Activated T-cell treated with anti-CD3 and anti-CD28 coated beads, Interleukin-2, amount 50 U/mL, for 4 hours (primary cell): ENCODE measurements around the gene IGFBP7. TPM values are rescaled to one million over a fixed set of nuclear protein-coding genes. Genes with fewer than 3 reads are reported as not detected.

Experiments used
- ATAC-seq, 2 donors: fragments of 200-7000 bp; cut with Tn5 transposase; one replicate each; pipeline ENCODE4 v1.10.0; 2021
- DNase-seq: peaks from one replicate; pipeline ENCODE4 v3.0.0-alpha.2; 2020
- H3K27me3 Mint-ChIP-seq: one replicate; pipeline ENCODE4 v1.8.0; 2021; ENCODE audit warnings: low read depth, mixed read lengths
- H3K36me3 Mint-ChIP-seq: one replicate; pipeline ENCODE4 v1.8.0; 2022; ENCODE audit warnings: mixed read lengths; ENCODE audit not compliant: insufficient read depth
- H3K4me1 Mint-ChIP-seq: one replicate; pipeline ENCODE4 v1.8.0; 2021; ENCODE audit warnings: low read depth, mixed read lengths
- H3K4me3 Mint-ChIP-seq: one replicate; pipeline ENCODE4 v1.8.0; 2021; ENCODE audit warnings: mild to moderate bottlenecking, moderate library complexity, mixed read lengths
- H3K9me3 Mint-ChIP-seq: one replicate; pipeline ENCODE4 v1.8.0; 2021; ENCODE audit warnings: mixed read lengths
- total RNA-seq, 3 donors: library from RNA; stranded (reverse); gene quantifications; one replicate each; pipeline ENCODE4 v1.2.1, GENCODE V29; 2021

IGFBP7 gene
- total RNA-seq, 3 donors from 2014 or later, result 0.56 to 0.73 (median 0.63) TPM

GRCh38 chr4:57095245-57095644 lies 14.9 kb downstream of the IGFBP7 start:
- no peak for ATAC-seq
- Mint-ChIP-seq H3K4me3 (no peak overlapping the region), H3K9me3 (no peaks in the 10 kb centered on the region), H3K27me3 (peaks cover 5% of the 10 kb centered on the region), H3K36me3 (no peaks in the 10 kb centered on the region), H3K4me1 (no peaks in the 10 kb centered on the region)
- no peak for DNase-seq

- Mint-ChIP-seq H3K4me3 (no peak overlapping the region), H3K27me3 (peaks cover 8% of the 10 kb centered on the region), H3K4me1 (no peaks in the 10 kb centered on the region), H3K36me3 (no peaks in the 10 kb centered on the region), H3K9me3 (no peaks in the 10 kb centered on the region)
- ATAC-seq (no peak), DNase-seq (no peak)
Measured at GRCh38 chr4:57094832-57095223, 15.4 kb downstream of the IGFBP7 start.

GRCh38 chr4:57093845-57094831 lies 16.0 kb downstream of the IGFBP7 start:
- Mint-ChIP-seq H3K9me3 (no peaks in the 10 kb centered on the region), H3K4me3 (no peak overlapping the region), H3K4me1 (no peaks in the 10 kb centered on the region), H3K27me3 (peaks cover 10% of the 10 kb centered on the region), H3K36me3 (no peaks in the 10 kb centered on the region)
- DNase-seq (no peak), ATAC-seq (no peak)

GRCh38 chr4:57091657-57092162 lies 18.5 kb downstream of the IGFBP7 start:
- H3K4me3 Mint-ChIP-seq, result no peak overlapping the region
- no peaks in the 10 kb centered on the region for H3K36me3 Mint-ChIP-seq
- DNase-seq (no peak), ATAC-seq (no peak)
- H3K4me1 Mint-ChIP-seq, result no peaks in the 10 kb centered on the region
- H3K9me3 Mint-ChIP-seq, result no peaks in the 10 kb centered on the region
- H3K27me3 Mint-ChIP-seq, result peaks cover 23% of the 10 kb centered on the region

GRCh38 chr4:57090079-57090478 lies 20.1 kb downstream of the IGFBP7 start:
- no peaks in the 10 kb centered on the region for H3K4me1 Mint-ChIP-seq

GRCh38 chr4:57089549-57089948 lies 20.6 kb downstream of the IGFBP7 start:
- Mint-ChIP-seq H3K9me3 (peaks cover 4% of the 10 kb centered on the region), H3K27me3 (peaks cover 32% of the 10 kb centered on the region), H3K4me3 (no peak overlapping the region), H3K36me3 (no peaks in the 10 kb centered on the region), H3K4me1 (no peaks in the 10 kb centered on the region)
- DNase-seq (no peak), ATAC-seq (no peak)

More at GRCh38 chr4:57090079-57090478, 20.1 kb downstream of the IGFBP7 start:
- DNase-seq (no peak), ATAC-seq (no peak)
- Mint-ChIP-seq H3K36me3 (no peaks in the 10 kb centered on the region), H3K27me3 (peaks cover 29% of the 10 kb centered on the region), H3K9me3 (peaks cover 4% of the 10 kb centered on the region), H3K4me3 (no peak overlapping the region)

- ATAC-seq (no peak), DNase-seq (no peak)
- Mint-ChIP-seq H3K4me1 (no peaks in the 10 kb centered on the region), H3K9me3 (peaks cover 4% of the 10 kb centered on the region), H3K27me3 (peaks cover 30% of the 10 kb centered on the region), H3K4me3 (no peak overlapping the region), H3K36me3 (no peaks in the 10 kb centered on the region)
Measured at GRCh38 chr4:57086031-57086723, 24.0 kb downstream of the IGFBP7 start.

- Mint-ChIP-seq H3K27me3 (peaks cover 34% of the 10 kb centered on the region), H3K9me3 (peaks cover 4% of the 10 kb centered on the region), H3K36me3 (no peaks in the 10 kb centered on the region), H3K4me1 (no peaks in the 10 kb centered on the region), H3K4me3 (no peak overlapping the region)
- ATAC-seq, result no peak
- no peak for DNase-seq
Measured at GRCh38 chr4:57085278-57085677, 24.9 kb downstream of the IGFBP7 start.

GRCh38 chr4:57084360-57084759 lies 25.8 kb downstream of the IGFBP7 start:
- no peak overlapping the region for H3K4me3 Mint-ChIP-seq

GRCh38 chr4:57083090-57083489 lies 27.1 kb downstream of the IGFBP7 start:
- Mint-ChIP-seq H3K36me3 (no peaks in the 10 kb centered on the region), H3K4me3 (no peak overlapping the region), H3K4me1 (no peaks in the 10 kb centered on the region), H3K27me3 (peaks cover 30% of the 10 kb centered on the region), H3K9me3 (peaks cover 4% of the 10 kb centered on the region)
- no peak for DNase-seq
- ATAC-seq, result no peak

More at GRCh38 chr4:57084360-57084759, 25.8 kb downstream of the IGFBP7 start:
- Mint-ChIP-seq H3K36me3 (no peaks in the 10 kb centered on the region), H3K27me3 (peaks cover 29% of the 10 kb centered on the region), H3K4me1 (no peaks in the 10 kb centered on the region), H3K9me3 (peaks cover 4% of the 10 kb centered on the region)
- DNase-seq (no peak), ATAC-seq (no peak)

- Mint-ChIP-seq H3K36me3 (no peaks in the 10 kb centered on the region), H3K9me3 (peaks cover 4% of the 10 kb centered on the region), H3K27me3 (peaks cover 26% of the 10 kb centered on the region), H3K4me1 (no peaks in the 10 kb centered on the region), H3K4me3 (no peak overlapping the region)
- ATAC-seq, result no peak
- DNase-seq, result no peak
Measured at GRCh38 chr4:57081651-57082621, 28.2 kb downstream of the IGFBP7 start.

- Mint-ChIP-seq H3K27me3 (peaks cover 24% of the 10 kb centered on the region), H3K9me3 (peaks cover 4% of the 10 kb centered on the region), H3K36me3 (no peaks in the 10 kb centered on the region), H3K4me1 (no peaks in the 10 kb centered on the region), H3K4me3 (no peak overlapping the region)
- ATAC-seq (no peak), DNase-seq (no peak)
Measured at GRCh38 chr4:57080781-57081650, 29.2 kb downstream of the IGFBP7 start.
